ACHN (cell line): ENCODE data around the gene IGF1.
"Not testable (repeated sequence)": the region's sequence is repeated elsewhere in the genome, so short reads cannot be mapped to it uniquely, and the experiment has no call there.

Experiments
- DNase-seq: peaks from one replicate; pipeline ENCODE4 v3.0.0-alpha.2; 2015
- in situ Hi-C: cut with HindIII; loops from 2 replicates; pipeline ENCODE4 v1.10.0; 2017; ENCODE audit warnings: low sequenced_read_pairs, low pct_ligation_motif_present, low pct_unique_long_range_greater_than_20kb

The IGF1 gene

GRCh38 chr12:102468261-102468915 is 12.0 kb downstream of the IGF1 start:
- in situ Hi-C loops: no loop called here
- no peak for DNase-seq

DNA sequence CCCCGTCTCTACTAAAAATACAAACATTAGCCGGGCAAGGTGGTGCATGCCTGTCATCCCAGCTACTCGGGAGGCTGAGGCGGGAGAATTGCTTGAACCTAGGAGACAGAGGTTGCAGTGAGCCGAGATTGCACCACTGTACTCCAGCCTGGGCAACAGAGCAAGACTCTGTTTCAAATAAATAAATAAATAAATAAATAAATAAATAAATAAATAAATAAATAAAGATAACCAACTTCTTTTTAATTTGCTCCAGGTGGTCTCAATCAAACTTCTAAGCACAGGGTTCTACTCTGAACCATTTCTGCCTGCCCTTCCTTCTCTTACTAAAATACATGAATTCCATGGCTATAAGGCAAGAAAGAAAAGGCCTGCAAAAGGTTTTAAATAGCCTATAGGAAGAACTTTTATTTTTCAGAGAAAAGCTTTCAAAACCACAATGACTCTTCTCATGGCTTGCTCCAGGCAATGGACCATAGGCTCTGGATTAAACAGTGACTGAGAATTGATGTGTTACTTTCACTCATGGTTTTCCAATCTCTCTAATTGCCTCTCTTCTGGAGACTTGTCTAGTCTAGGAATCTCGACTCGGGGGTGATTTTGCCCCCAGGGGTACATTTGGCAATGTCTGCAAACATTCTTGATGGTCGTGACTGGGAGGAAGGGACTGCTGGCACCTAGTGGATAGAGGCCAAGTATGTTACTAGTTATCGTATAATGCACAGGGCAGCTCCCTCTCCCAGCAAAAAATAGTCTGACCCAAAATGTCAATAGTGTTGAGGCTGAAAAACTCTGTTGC is 14.4 kb downstream of the IGF1 start:
- in situ Hi-C loops: no loop called here

DNA sequence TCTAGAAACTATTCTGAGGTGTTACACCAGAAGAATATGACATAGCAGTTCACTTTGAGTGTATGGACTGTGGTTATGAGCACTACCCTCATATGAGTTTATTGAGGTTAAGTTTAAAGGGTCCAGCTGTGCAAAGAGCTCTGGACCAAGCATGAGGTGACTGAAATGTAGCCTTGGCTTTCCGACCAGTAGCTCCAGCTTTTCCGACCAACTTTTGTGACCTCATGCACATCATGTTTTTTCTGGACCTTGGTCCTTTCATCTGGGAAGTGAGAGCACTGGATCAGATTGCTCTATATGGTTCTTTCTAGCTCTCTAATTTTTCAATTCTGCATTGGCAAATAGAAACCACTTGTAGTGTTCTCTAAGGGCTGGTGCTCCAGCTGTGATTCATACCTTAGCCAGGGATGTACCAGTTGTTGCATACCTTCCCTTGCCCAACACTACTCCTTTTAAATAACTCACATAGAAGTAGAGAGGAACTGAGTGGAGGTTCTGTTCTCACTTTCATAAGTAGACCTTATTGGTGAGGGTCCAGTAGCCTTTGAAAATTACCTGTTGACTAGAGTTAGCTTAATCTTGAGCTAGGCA is 16.6 kb downstream of the IGF1 start:
- in situ Hi-C loops: no loop called here
- no peak for DNase-seq

More for the DNA sequence above, 14.4 kb downstream of the IGF1 start:
- DNase-seq: no peak

GRCh38 chr12:102462795-102463465 is 17.4 kb downstream of the IGF1 start:
- no peak for DNase-seq
- in situ Hi-C loops: no loop called here

- no peak for DNase-seq
- in situ Hi-C loops: no loop called here
These were observed 18.0 kb downstream of the IGF1 start for GRCh38 chr12:102462386-102462785.

DNA sequence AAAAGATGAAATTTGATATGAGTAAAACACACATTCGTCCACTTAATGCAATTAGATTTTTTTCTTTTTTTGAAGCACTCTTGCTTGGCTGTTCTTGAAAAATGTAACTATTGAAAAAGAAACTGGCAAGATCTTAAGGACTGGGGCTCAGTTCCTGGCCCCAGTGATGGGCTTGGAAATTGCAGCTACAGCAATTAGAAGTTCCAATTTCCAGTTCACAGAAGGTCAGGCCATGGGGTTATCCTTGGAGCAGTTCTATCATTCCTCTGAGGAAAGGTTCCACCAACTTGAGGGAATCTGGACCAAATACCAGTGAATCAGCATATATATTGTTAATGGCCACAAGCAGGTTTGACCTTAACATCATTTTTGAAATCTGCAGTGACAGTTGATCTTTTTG is 18.9 kb downstream of the IGF1 start:
- DNase-seq: no peak
- in situ Hi-C loops: no loop called here

DNA sequence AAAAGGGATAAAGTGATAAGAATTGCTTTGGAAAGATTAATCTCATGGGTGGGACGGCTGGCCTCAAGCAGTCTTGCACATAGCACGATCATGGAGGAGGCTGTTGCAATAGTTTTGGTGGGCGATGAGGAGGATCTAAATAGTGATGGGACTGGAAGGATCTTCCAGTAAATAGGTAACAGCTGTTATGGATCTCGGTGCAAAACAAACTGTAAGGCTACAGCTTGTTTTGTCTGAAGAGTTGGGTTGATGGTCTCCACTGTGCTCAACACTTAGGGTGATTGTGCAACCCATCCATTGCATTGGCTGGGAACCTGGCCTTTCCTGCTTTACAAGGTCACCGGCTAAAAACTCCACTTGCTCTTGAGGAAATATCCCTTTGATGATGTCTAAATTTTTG is 21.0 kb downstream of the IGF1 start:
- no peak for DNase-seq
- in situ Hi-C loops: no loop called here

DNA sequence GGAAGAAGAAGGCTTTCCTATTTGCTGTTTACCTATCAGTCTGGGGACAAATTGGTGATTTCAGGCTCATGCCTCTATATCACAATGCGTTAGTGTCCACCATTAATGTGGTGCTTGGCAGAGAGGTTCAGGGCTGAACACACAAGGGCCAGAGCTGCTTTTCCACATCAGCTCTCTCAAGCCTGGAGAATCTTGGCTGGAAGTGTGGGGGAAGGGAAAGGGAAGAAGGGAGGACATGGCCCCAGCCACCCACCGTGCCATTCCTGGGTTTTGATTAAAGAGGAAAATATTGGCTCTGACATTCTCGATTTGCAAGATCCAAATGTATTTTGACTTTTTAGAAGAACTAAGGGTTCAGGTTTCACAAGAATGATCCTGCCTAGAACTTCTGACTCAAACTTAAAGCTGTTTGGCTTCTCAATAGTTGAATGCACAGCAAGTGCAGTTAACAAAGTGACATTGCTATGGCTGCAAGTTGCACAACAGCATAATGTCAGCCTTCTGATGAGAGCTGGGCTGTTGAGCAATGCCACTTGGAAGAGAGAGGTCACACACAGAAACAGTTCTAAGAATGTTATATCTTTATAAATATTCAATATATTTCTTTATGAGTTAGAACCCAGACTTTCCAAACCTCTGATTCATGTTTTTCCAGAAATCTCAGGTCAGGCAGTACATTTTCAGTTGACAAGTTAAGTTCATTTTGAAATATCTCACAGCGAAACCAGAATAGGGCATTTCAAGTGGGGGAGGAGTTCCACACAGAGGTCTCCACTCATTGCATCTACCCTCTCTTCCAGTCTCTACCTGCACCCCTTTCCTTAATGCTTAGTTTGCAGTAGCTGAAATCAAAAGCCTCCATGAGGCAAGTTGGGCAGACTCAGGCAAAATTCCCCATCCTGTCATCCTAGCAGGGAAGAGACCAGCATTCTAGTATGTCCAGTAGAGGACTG is 25.3 kb downstream of the IGF1 start:
- no peak for DNase-seq

DNA sequence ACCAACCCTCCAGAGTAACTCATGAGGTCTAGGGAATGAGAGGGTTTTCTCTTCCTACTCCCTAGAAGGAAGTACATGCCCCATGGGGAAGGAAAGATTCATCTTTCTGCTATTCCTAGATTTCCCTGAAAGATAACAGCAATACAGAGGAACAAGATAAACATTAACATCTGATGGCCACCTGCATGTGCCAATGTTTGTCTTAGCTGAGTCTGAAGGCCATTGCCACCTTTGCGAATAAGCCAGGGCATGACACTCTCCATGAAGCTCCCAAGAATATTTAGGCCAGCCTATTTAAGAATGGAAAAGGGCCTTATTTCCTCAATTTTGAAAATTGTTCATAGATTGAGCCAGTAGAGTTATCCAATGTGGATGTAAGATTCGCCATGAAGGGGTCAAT is 26.0 kb downstream of the IGF1 start:
- in situ Hi-C loops: no loop called here
- DNase-seq: no peak

More for the DNA sequence above, 25.3 kb downstream of the IGF1 start:
- in situ Hi-C loops: no loop called here

- DNase-seq: no peak
- in situ Hi-C loops: no loop called here
These were observed 27.8 kb downstream of the IGF1 start for GRCh38 chr12:102452605-102453004.

DNA sequence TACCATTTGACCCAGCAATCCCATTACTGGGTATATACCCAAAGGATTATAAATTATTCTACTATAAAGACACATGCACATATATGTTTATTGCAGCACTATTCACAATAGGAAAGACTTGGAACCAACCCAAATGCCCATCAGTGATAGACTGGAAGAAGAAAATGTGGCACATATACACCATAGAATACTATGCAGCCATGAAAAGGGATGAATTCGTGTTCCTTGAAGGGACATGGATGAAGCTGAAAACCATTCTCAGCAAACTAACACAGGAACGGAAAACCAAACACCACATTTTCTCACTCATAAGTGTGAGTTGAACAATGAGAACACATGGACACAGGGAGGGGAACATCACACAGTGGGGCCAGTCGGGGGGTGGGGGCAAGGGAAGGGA is 31.3 kb downstream of the IGF1 start:
- DNase-seq, in situ Hi-C loops: not testable (repeated sequence)

- in situ Hi-C loops, DNase-seq: not testable (repeated sequence)
These were observed 32.9 kb downstream of the IGF1 start for GRCh38 chr12:102447426-102447825.

- in situ Hi-C loops: no loop called here
- no peak for DNase-seq
These were observed 35.7 kb downstream of the IGF1 start for GRCh38 chr12:102444707-102445106.

DNA sequence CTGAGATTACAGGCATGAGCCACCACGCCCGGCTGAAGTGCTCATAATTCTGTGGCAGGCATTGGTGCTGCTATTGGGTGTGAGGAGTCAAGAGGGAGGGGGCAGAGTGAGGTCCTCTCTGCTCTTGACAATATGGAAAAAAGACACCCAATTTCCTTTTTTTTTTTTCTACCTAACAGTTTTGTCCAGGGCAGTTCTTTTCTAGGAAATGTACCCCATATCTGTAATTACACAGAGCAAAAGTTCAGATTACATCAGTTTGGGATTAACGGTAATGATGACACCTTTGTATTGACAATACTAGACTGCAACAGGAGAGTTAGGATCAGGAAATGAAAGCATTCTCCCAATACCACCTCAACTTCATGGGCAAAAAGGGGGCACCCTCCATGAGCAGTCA is 36.3 kb downstream of the IGF1 start:
- DNase-seq: no peak
- in situ Hi-C loops: no loop called here

GRCh38 chr12:102441077-102441596 is 39.2 kb downstream of the IGF1 start:
- in situ Hi-C loops: no loop called here
- DNase-seq: no peak

- no peak for DNase-seq
- in situ Hi-C loops: no loop called here
These were observed 40.6 kb downstream of the IGF1 start for GRCh38 chr12:102439426-102440405.

- DNase-seq: no peak
- in situ Hi-C loops: no loop called here
These were observed 41.5 kb downstream of the IGF1 start for GRCh38 chr12:102438827-102439210.
